Kidney (tissue), 14 donors: ENCODE results near the gene CTAGE9. TPM values are rescaled to one million over a fixed set of nuclear protein-coding genes. Genes with fewer than 3 reads are reported as not detected.

ENCODE experiments used
- DNase-seq, 5 donors: peaks; one replicate each; pipeline ENCODE4 v3.0.0-alpha.2; 2013 to 2020
- FAIRE-seq: peaks from 2 replicates; lab custom pipeline; 2012; peaks lifted over from hg19 to GRCh38; lab: Jason Lieb, UNC
- H3K27ac ChIP-seq, 2 donors: one replicate each; pipeline ENCODE4 v1.7.0; 2013; ENCODE audit warnings: low read depth in 2 of 2, low read length in 2 of 2, inconsistent platforms in 1 of 2
- H3K27me3 ChIP-seq: one replicate; pipeline ENCODE4 v1.7.1; 2013; ENCODE audit warnings: low read length, inconsistent platforms; ENCODE audit not compliant: control insufficient read depth, insufficient read depth
- H3K36me3 ChIP-seq, 3 donors: one replicate each; pipeline versions ENCODE4 v1.7.0 to v1.7.1; 2013; ENCODE audit warnings: low read length in 3 of 3, control low read depth in 1 of 3, inconsistent platforms in 1 of 3; ENCODE audit not compliant: insufficient read depth in 3 of 3, control insufficient read depth in 2 of 3
- H3K4me1 ChIP-seq, 3 donors: one replicate each; pipeline versions ENCODE4 v1.7.0 to v1.7.1; 2013; ENCODE audit warnings: low read length in 3 of 3, inconsistent platforms in 1 of 3, low read depth in 1 of 3; ENCODE audit not compliant: control insufficient read depth in 2 of 3, insufficient read depth in 2 of 3
- H3K4me3 ChIP-seq, 3 donors: one replicate each; pipeline versions ENCODE4 v1.7.0 to v1.8.1; 2013; ENCODE audit warnings: low read length in 3 of 3, control low read depth in 1 of 3, inconsistent platforms in 1 of 3
- H3K9ac ChIP-seq, 3 donors: one replicate each; pipeline versions ENCODE4 v1.7.0 to v1.7.1; 2013; ENCODE audit warnings: low read length in 3 of 3, control low read depth in 1 of 3, inconsistent platforms in 1 of 3
- H3K9me3 ChIP-seq, 3 donors: one replicate each; pipeline versions ENCODE4 v1.7.0 to v1.7.1; 2013; ENCODE audit warnings: low read length in 3 of 3, control low read depth in 1 of 3, inconsistent platforms in 1 of 3; ENCODE audit not compliant: control insufficient read depth in 2 of 3, insufficient read depth in 1 of 3
- intact Hi-C: fragments of 100-400 bp; cut with DNase I; formaldehyde crosslinking; loops from one replicate; pipeline ENCODE4 v1.11.1; 2022
- polyA plus RNA-seq: library from polyadenylated mRNA; stranded (reverse); fragments of 350-450 nt; fragmentation: Illumina TruSeq; extraction: RNeasy Lipid Tissue Mini Kit (QIAGEN cat#74804); gene quantifications from one replicate; pipeline ENCODE4 v1.2.3, GENCODE V29; 2014; ENCODE audit warnings: low read depth, low replicate concordance; ENCODE audit not compliant: insufficient read depth
- total RNA-seq: library from RNA; stranded (reverse); fragmentation: NEBNext Ultra II Directional; extraction: Animal tissue kit (Norgen Biotek cat#: 25700); gene quantifications from one replicate; pipeline ENCODE4 v1.2.1, GENCODE V29; 2021
- TF ChIP-seq, protein P1 (sequence below): IDR thresholded peaks from 3 replicates; pipeline ENCODE4 v1.5.1; 2012; ENCODE audit warnings: mild to moderate bottlenecking, moderate library complexity, borderline replicate concordance; ENCODE audit not compliant: insufficient read depth; ENCODE audit errors: extremely low read depth
- donor health status: control.
- donor health status: control.
- donor health status: control.
- donor health status: control.
- donor health status: control.
- donor health status: DM: yes; HTN: yes; CAD: no.
- donor health status: Normal renal cell carcinoma (clear cell type).

CTAGE9 gene
- total and polyA plus RNA-seq, 2 donors from 2014 or later, result not detected

- H3K27ac ChIP-seq, result no peak overlapping the region
- no peak for DNase-seq
- intact Hi-C loops, result loop anchor here (10.0 kb wide), 1 partner anchor 222 kb away; no protein-coding TSS in a partner anchor
- H3K9me3 ChIP-seq, result no peaks in the 10 kb centered on the region
- peak; percentile 100 for FAIRE-seq
- no peaks in the 10 kb centered on the region for H3K4me1 ChIP-seq
- H3K4me3 ChIP-seq, result no peak overlapping the region
- H3K27me3 ChIP-seq, result no peaks in the 10 kb centered on the region
- no peak overlapping the region for H3K9ac ChIP-seq
- H3K36me3 ChIP-seq, result no peaks in the 10 kb centered on the region
- TF ChIP-seq, protein P1, sequence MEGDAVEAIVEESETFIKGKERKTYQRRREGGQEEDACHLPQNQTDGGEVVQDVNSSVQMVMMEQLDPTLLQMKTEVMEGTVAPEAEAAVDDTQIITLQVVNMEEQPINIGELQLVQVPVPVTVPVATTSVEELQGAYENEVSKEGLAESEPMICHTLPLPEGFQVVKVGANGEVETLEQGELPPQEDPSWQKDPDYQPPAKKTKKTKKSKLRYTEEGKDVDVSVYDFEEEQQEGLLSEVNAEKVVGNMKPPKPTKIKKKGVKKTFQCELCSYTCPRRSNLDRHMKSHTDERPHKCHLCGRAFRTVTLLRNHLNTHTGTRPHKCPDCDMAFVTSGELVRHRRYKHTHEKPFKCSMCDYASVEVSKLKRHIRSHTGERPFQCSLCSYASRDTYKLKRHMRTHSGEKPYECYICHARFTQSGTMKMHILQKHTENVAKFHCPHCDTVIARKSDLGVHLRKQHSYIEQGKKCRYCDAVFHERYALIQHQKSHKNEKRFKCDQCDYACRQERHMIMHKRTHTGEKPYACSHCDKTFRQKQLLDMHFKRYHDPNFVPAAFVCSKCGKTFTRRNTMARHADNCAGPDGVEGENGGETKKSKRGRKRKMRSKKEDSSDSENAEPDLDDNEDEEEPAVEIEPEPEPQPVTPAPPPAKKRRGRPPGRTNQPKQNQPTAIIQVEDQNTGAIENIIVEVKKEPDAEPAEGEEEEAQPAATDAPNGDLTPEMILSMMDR, result no peak
Measured at GRCh38 chr6:131692589-131692988, 18.2 kb downstream of the CTAGE9 start.

GRCh38 chr6:131692031-131692430 lies 18.8 kb downstream of the CTAGE9 start:
- FAIRE-seq, result peak; percentile 39
- Histone ChIP-seq H3K4me3 (no peak overlapping the region), H3K4me1 (no peaks in the 10 kb centered on the region), H3K9me3 (no peaks in the 10 kb centered on the region), H3K27ac (no peak overlapping the region), H3K9ac (no peak overlapping the region), H3K36me3 (no peaks in the 10 kb centered on the region), H3K27me3 (no peaks in the 10 kb centered on the region)
- intact Hi-C loops, result loop anchor here (10.0 kb wide), 1 partner anchor 223 kb away; no protein-coding TSS in a partner anchor
- DNase-seq, result no peak
- TF ChIP-seq, protein P1, result no peak

DNA sequence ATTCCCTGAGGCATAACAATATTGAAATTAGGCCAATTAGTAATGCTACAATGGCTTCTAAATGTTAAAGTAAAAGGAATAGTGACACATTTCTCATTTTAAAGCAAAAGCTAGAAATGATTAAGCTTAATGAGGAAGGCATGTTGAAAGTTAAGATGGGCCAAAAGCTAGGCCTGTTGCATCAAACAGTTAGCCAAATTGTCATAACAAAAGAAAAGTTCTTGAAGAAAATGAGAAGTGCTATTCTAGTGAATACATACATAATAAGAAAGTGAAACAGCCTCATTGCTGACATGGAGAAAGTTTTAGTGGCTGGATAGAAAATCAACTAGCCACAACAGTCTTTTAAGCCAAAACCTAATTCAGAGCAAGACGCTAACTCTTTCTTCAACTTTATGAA lies 22.5 kb downstream of the CTAGE9 start:
- Histone ChIP-seq H3K36me3 (peaks cover 0 to 4% (median 0%) of the 10 kb centered on the region in 3 donors), H3K9me3 (no peaks in the 10 kb centered on the region), H3K4me1 (no peaks in the 10 kb centered on the region), H3K27me3 (no peaks in the 10 kb centered on the region), H3K27ac (no peak overlapping the region), H3K9ac (no peak overlapping the region), H3K4me3 (no peak overlapping the region)
- DNase-seq (peak in 1 of 5 donors; percentile 9), FAIRE-seq (no peak)
- intact Hi-C loops, result no loop called here
- TF ChIP-seq, protein P1, result no peak

- Histone ChIP-seq H3K27me3 (no peaks in the 10 kb centered on the region), H3K27ac (no peak overlapping the region), H3K4me3 (no peak overlapping the region), H3K9me3 (no peaks in the 10 kb centered on the region), H3K36me3 (peaks cover 0 to 4% (median 0%) of the 10 kb centered on the region in 3 donors), H3K9ac (no peak overlapping the region), H3K4me1 (no peaks in the 10 kb centered on the region)
- intact Hi-C loops, result no loop called here
- no peak for FAIRE-seq
- DNase-seq, result no peak
- TF ChIP-seq, protein P1, result no peak
Measured at GRCh38 chr6:131687022-131687421, 23.8 kb downstream of the CTAGE9 start.
